ENCODE data around the gene SLC66A3.

Gene SLC66A3

DNA sequence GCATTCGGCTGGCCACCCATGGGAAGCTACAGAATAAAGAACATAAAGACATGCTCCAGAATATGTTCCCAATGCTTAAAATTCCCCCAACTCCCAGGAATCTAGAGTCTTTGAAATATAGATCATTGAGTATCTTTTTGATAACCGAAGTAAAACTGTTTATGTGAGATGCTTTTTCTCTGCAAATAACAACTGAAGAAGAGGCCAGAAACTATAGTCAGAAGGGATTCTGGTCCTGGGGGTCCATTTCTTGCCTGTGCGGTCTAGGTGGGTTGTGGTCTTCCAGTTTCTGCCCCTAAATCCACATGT, 30.6 kb upstream of the SLC66A3 start:
- Mint-ChIP-seq H3K4me1 (peaks cover 14% of the 10 kb centered on the region), H3K36me3 (ENCODE audit: low read depth) (no peaks in the 10 kb centered on the region), H3K27ac (no peak overlapping the region), H3K4me3 (no peak overlapping the region), H3K27me3 (ENCODE audit: low read depth, poor library complexity) (peaks cover 46% of the 10 kb centered on the region), H3K9me3 (no peaks in the 10 kb centered on the region)
- TF ChIP-seq, protein P1, sequence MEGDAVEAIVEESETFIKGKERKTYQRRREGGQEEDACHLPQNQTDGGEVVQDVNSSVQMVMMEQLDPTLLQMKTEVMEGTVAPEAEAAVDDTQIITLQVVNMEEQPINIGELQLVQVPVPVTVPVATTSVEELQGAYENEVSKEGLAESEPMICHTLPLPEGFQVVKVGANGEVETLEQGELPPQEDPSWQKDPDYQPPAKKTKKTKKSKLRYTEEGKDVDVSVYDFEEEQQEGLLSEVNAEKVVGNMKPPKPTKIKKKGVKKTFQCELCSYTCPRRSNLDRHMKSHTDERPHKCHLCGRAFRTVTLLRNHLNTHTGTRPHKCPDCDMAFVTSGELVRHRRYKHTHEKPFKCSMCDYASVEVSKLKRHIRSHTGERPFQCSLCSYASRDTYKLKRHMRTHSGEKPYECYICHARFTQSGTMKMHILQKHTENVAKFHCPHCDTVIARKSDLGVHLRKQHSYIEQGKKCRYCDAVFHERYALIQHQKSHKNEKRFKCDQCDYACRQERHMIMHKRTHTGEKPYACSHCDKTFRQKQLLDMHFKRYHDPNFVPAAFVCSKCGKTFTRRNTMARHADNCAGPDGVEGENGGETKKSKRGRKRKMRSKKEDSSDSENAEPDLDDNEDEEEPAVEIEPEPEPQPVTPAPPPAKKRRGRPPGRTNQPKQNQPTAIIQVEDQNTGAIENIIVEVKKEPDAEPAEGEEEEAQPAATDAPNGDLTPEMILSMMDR (IDR thresholded peaks at IDR 0.05): peak; percentile 19
- no peak for DNase-seq

DNA sequence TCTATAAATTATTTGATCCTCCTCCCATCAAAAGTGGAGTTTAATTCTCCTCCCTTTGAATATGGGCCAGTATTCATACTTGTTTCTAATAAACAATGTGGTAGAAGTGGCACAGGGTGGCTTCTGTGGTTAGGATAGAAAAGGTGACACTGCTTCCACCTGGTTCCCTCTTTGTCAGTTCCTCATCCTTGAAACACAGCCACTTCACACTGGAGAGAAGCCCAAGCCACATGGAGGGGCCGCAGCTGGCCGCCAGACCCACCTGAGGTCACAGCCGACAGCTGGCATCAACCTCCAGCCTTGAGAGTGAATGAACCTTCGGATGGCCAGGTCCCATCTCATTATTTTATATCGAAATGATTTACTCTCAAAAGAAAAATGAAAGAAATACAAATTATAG, 27.5 kb upstream of the SLC66A3 start:
- TF ChIP-seq, protein P1 (IDR thresholded peaks at IDR 0.05): no peak
- H3K4me3 Mint-ChIP-seq: no peak overlapping the region
- no peaks in the 10 kb centered on the region for H3K36me3 Mint-ChIP-seq (ENCODE audit: low read depth)
- peaks cover 5% of the 10 kb centered on the region for H3K4me1 Mint-ChIP-seq
- no peaks in the 10 kb centered on the region for H3K9me3 Mint-ChIP-seq
- peaks cover 39% of the 10 kb centered on the region for H3K27me3 Mint-ChIP-seq (ENCODE audit: low read depth, poor library complexity)
- no peak overlapping the region for H3K27ac Mint-ChIP-seq
- no peak for DNase-seq

DNA sequence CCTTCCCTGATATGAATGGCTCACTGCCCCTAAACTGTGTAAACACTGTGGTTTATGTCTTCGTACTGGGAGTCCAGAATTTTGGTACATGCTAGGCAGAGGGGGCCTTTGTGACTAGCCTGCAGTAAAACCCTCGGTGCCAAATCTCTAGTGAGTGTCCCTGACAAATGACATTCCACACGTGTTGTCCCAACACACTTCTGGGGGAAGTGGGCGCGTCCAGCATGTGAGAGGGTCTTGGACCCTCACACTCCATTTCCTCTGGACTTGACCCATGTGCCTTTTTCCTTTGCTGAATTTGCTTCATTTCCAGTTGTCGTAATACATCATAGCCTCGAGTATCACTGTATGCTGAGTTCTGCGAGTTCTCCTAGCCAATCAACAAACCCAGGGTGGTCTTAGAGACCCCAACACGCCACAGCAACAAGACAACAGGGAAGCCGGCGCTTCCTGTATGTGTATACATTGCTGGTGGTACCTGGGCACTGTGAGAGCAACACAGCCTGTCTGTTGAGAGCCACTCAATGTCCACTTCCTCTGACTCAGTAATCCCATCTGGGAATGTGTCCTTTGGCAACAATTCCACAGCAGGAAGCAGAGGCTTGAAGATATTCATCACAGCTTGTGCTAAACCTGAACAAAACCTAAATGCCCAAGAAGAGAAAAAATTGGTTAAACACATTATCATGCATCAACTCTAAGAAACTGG, 26.9 kb upstream of the SLC66A3 start:
- no peak for DNase-seq
- Mint-ChIP-seq H3K36me3 (ENCODE audit: low read depth) (no peaks in the 10 kb centered on the region), H3K27me3 (ENCODE audit: low read depth, poor library complexity) (peaks cover 42% of the 10 kb centered on the region), H3K4me1 (peaks cover 11% of the 10 kb centered on the region), H3K9me3 (no peaks in the 10 kb centered on the region), H3K4me3 (no peak overlapping the region), H3K27ac (no peak overlapping the region)
- TF ChIP-seq, protein P1 (IDR thresholded peaks at IDR 0.05): no peak

DNA sequence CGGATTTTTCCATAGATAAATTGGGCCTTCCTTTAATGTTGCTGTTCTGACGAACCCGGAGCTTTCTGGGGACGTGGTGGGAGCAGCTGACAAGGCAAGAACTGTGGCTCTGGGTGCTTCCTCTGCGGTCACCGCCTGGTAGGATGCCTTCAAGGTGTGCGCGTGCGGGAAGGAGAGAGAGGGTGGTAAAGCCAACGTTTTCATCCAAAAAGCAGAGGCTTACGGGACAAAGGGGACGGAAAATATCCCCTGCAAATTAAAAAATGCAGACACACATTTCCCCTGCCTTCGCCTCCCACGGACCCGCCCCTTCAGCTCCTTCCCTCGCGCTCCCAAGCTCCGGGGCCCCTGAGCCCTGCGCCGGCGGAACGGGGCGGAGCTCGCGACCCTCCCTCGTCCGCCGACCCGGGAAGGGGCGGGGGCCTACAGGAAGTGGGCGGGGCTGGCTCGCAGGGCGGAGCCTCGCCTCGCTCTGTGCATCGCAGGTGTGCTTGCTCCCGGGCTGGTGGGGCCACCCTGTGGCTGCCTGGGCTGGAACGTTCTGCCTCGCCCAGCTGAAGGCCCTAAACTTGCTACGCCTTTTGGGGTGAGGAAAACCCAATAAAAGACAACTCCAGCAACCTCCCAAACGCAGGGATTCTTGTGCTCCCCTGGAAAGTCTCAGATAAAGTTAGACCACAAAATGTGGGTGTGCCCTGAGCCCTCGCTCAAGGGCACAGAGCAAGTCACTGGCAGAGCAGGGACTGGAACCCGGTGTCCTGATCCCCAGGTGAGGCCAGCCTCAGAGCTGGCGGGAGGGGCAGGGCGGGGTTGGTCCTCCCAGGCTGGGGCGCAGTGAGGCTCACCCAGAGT, 25.4 kb upstream of the SLC66A3 start:
- H3K27me3 Mint-ChIP-seq (ENCODE audit: low read depth, poor library complexity): peaks cover 42% of the 10 kb centered on the region

DNA sequence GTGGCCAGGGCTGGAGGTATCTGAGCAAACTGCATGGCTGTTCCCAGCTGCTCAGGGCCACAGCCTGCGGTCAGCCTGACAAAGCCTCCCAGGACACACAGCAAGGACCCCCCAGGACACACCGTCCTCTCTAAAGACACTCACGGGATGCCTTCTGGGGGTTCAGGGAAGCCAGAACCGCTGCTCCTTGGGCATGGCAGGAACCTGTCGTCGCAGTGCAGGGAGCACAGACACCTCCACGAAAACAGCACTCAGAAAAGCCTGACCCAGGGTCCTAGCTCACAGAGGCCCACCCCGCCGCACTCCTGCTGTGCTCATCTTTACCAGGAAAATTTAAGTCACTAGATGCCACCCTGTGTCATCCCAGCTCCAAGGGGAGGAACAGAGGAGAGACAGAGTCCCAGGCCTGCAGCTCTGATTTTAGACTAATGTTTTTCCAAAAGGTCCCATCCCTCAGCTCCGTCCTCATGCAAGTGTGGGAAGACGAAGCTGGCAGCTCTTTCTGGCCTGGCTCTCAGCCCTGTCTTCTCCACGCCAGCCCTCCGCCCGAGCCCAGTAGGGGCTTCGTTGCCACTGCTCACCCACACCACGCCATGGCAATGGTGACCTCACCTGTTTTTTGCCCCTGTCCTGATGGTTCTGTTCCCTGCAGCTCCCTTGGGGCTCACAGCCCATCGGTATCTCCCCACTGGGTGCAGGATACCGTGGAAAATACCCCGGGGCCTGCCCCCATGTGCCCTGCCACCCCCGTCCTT, 23.9 kb upstream of the SLC66A3 start:
- TF ChIP-seq, protein P1 (IDR thresholded peaks at IDR 0.05): no peak
- no peaks in the 10 kb centered on the region for H3K36me3 Mint-ChIP-seq (ENCODE audit: low read depth)
- no peak overlapping the region for H3K4me3 Mint-ChIP-seq
- DNase-seq: no peak
- peaks cover 31% of the 10 kb centered on the region for H3K4me1 Mint-ChIP-seq
- H3K27me3 Mint-ChIP-seq (ENCODE audit: low read depth, poor library complexity): peaks cover 37% of the 10 kb centered on the region
- no peaks in the 10 kb centered on the region for H3K9me3 Mint-ChIP-seq
- H3K27ac Mint-ChIP-seq: peak overlapping the region; percentile 29

More for the DNA sequence above, 25.4 kb upstream of the SLC66A3 start:
- Mint-ChIP-seq H3K36me3 (ENCODE audit: low read depth) (no peaks in the 10 kb centered on the region), H3K27ac (no peak overlapping the region), H3K9me3 (no peaks in the 10 kb centered on the region), H3K4me3 (peak overlapping the region; percentile 75), H3K4me1 (peaks cover 25% of the 10 kb centered on the region)
- TF ChIP-seq, protein P1 (IDR thresholded peaks at IDR 0.05): peak; percentile 25
- DNase-seq: peak; percentile 94
